Astrocyte of the cerebellum (primary cell): ENCODE results near the gene TEX22.

Experiments used
- DNase-seq: peaks from one replicate; pipeline ENCODE4 v3.0.0-alpha.2; 2011; ENCODE audit warnings: low read depth
- H3K4me3 ChIP-seq: 2 replicates; pipeline ENCODE4 v1.5.1; 2011; ENCODE audit warnings: mild to moderate bottlenecking, low read depth, low read length, moderate library complexity
- CTCF ChIP-seq: IDR thresholded peaks from 2 replicates; pipeline ENCODE4 v1.5.1; 2012; ENCODE audit warnings: low read length, low read depth, moderate library complexity, mild to moderate bottlenecking; ENCODE audit errors: missing control alignments
- in situ Hi-C: cut with HindIII; loops from 2 replicates; pipeline ENCODE4 v1.10.0; 2017; ENCODE audit warnings: low sequenced_read_pairs

The TEX22 gene

GRCh38 chr14:105431256-105431655 lies 32.9 kb downstream of the TEX22 start:
- no peak for DNase-seq
- in situ Hi-C loops: no loop called here
- no peak for TF ChIP-seq CTCF
- no peak overlapping the region for H3K4me3 ChIP-seq

GRCh38 chr14:105432657-105433056 lies 34.3 kb downstream of the TEX22 start:
- H3K4me3 ChIP-seq: no peak overlapping the region
- in situ Hi-C loops: no loop called here
- no peak for DNase-seq
- no peak for TF ChIP-seq CTCF

DNA sequence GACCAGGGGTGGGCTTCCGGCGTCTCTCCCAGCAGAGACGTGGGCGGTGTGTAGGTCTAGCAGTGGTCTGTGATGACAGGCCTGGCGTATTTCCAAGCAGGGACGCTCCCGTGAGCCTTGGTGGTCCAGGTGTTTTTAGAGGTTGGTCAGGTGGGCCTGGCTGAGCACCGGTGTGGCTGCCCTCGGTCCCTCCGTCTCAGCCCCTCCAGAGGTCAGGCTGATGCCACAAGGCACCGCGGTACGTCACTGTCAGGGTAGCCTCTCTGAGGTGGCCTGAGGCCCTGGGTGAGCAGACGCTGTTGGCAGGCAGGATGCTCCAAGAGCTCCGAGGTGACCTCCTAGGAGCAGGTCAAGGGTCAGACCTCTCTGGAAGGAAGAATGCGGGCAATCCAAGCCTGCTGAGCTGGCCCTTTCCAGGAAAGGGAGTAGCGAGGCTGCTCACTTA lies 34.8 kb downstream of the TEX22 start:
- DNase-seq: no peak
- in situ Hi-C loops: no loop called here
- TF ChIP-seq CTCF: no peak
- H3K4me3 ChIP-seq: no peak overlapping the region

GRCh38 chr14:105436402-105436801 lies 38.1 kb downstream of the TEX22 start:
- in situ Hi-C loops: no loop called here

GRCh38 chr14:105436891-105437722 lies 38.8 kb downstream of the TEX22 start:
- no peak overlapping the region for H3K4me3 ChIP-seq
- in situ Hi-C loops: no loop called here
- no peak for TF ChIP-seq CTCF
- DNase-seq: no peak

More at GRCh38 chr14:105436402-105436801, 38.1 kb downstream of the TEX22 start:
- no peak for DNase-seq
- no peak overlapping the region for H3K4me3 ChIP-seq
- no peak for TF ChIP-seq CTCF

- DNase-seq: no peak
- in situ Hi-C loops: no loop called here
- H3K4me3 ChIP-seq: no peak overlapping the region
- TF ChIP-seq CTCF: no peak
Observed at GRCh38 chr14:105437723-105438500, 39.6 kb downstream of the TEX22 start.
